HEK293 (cell line): Measurements from ENCODE around the gene RNF175.

ENCODE experiments used
- CTCF ChIA-PET: fragments of 350-600 bp; formaldehyde crosslinking; extraction: SDS; loops from one replicate; lab custom pipeline; 2021; ENCODE audit warnings: antibody characterized with exemption; lab: Yijun Ruan, JAX
- POLR2A ChIA-PET: fragments of 300-600 bp; formaldehyde crosslinking; extraction: SDS; loops from one replicate; lab custom pipeline; 2020; ENCODE audit warnings: antibody characterized with exemption, inconsistent platforms; lab: Yijun Ruan, JAX
- H3K27ac ChIP-seq: fragments of 200-500 bp; sonication (Bioruptor generic); 2 replicates; pipeline ENCODE4 v1.5.1; 2014; ENCODE audit warnings: low read depth, low read length, control low read depth, inconsistent platforms; ENCODE audit errors: extremely low read depth
- H3K36me3 ChIP-seq, 2 experiments: fragments of 200-500 bp in 1 of 2; sonication (Bioruptor generic) in 1 of 2; 1 replicate in 1 of 2; 2 replicates in 1 of 2; pipeline ENCODE4 v1.5.1; 2014 to 2017; ENCODE audit warnings: inconsistent platforms in 2 of 2, low read length in 2 of 2; ENCODE audit not compliant: control insufficient read depth in 2 of 2, insufficient read depth in 1 of 2
- H3K4me1 ChIP-seq: fragments of 200-500 bp; sonication (Bioruptor generic); 2 replicates; pipeline ENCODE4 v1.5.1; 2014; ENCODE audit warnings: mild to moderate bottlenecking, low read length, inconsistent platforms; ENCODE audit not compliant: control insufficient read depth, insufficient read depth
- H3K4me3 ChIP-seq: 2 replicates; pipeline ENCODE4 v1.5.1; 2011; ENCODE audit warnings: low read depth, mild to moderate bottlenecking, control low read depth, low read length, moderate library complexity
- H3K9me3 ChIP-seq: fragments of 200-500 bp; sonication (Bioruptor generic); 2 replicates; pipeline ENCODE4 v1.5.1; 2014; ENCODE audit warnings: low read depth, low read length, inconsistent platforms; ENCODE audit not compliant: control insufficient read depth, insufficient read depth
- FEZF1 ChIP-seq: fragments of 450-650 bp; formaldehyde crosslinking; IDR thresholded peaks from 2 replicates; pipeline ENCODE4 v1.5.1; 2016; ENCODE audit warnings: missing biosample characterization, missing genetic modification characterization
- GFI1B ChIP-seq: fragments of 450-650 bp; formaldehyde crosslinking; IDR thresholded peaks from 2 replicates; pipeline ENCODE4 v1.5.1; 2016; ENCODE audit warnings: missing biosample characterization, missing genetic modification characterization
- HOXA7 ChIP-seq: sonication (generic); formaldehyde crosslinking; IDR thresholded peaks from 2 replicates; pipeline ENCODE4 v1.8.1; 2022; ENCODE audit warnings: missing genetic modification reagents, borderline replicate concordance
- HOXD13 ChIP-seq: sonication (generic); formaldehyde crosslinking; IDR thresholded peaks from 2 replicates; pipeline ENCODE4 v1.8.0; 2022; ENCODE audit warnings: missing genetic modification reagents, borderline replicate concordance
- IKZF3 ChIP-seq: fragments of 450-650 bp; IDR thresholded peaks from 2 replicates; pipeline ENCODE4 v1.5.0; 2018; ENCODE audit warnings: missing biosample characterization, mild to moderate bottlenecking, missing genetic modification characterization, moderate library complexity
- PRDM1 ChIP-seq: fragments of 450-650 bp; formaldehyde crosslinking; IDR thresholded peaks from 2 replicates; pipeline ENCODE4; 2016; ENCODE audit warnings: missing biosample characterization, missing genetic modification characterization
- TCF7L2 ChIP-seq: IDR thresholded peaks from 2 replicates; pipeline ENCODE4 v1.6.1; 2011; ENCODE audit warnings: low read depth, mild to moderate bottlenecking, inconsistent platforms, low read length, moderate library complexity, borderline replicate concordance
- ZBTB21 ChIP-seq: fragments of 450-650 bp; formaldehyde crosslinking; IDR thresholded peaks from 2 replicates; pipeline ENCODE4 v1.5.1; 2017; ENCODE audit warnings: missing biosample characterization, missing genetic modification characterization
- ZBTB48 ChIP-seq: fragments of 450-650 bp; formaldehyde crosslinking; IDR thresholded peaks from 2 replicates; pipeline ENCODE4 v1.5.1; 2016; ENCODE audit warnings: missing biosample characterization, missing genetic modification characterization
- ZFHX2 ChIP-seq: fragments of 450-650 bp; formaldehyde crosslinking; conservative IDR thresholded peaks from 2 replicates; pipeline ENCODE4 v1.5.1; 2016; ENCODE audit warnings: missing biosample characterization, missing genetic modification characterization
- ZFP37 ChIP-seq: fragments of 450-650 bp; formaldehyde crosslinking; IDR thresholded peaks from 2 replicates; pipeline ENCODE4 v1.5.1; 2016; ENCODE audit warnings: missing biosample characterization, missing genetic modification characterization
- ZNF16 ChIP-seq: fragments of 450-650 bp; formaldehyde crosslinking; IDR thresholded peaks from 2 replicates; pipeline ENCODE4 v1.5.1; 2016; ENCODE audit warnings: low read depth, missing biosample characterization, missing genetic modification characterization
- ZNF169 ChIP-seq: fragments of 450-650 bp; formaldehyde crosslinking; IDR thresholded peaks from 2 replicates; pipeline ENCODE4 v1.5.1; 2016; ENCODE audit warnings: missing biosample characterization, missing genetic modification characterization
- ZNF174 ChIP-seq: fragments of 450-650 bp; formaldehyde crosslinking; IDR thresholded peaks from 2 replicates; pipeline ENCODE4 v1.5.0; 2017; ENCODE audit warnings: missing biosample characterization, mild to moderate bottlenecking, missing genetic modification characterization
- ZNF239 ChIP-seq: fragments of 450-650 bp; formaldehyde crosslinking; IDR thresholded peaks from 2 replicates; pipeline ENCODE4 v1.5.1; 2016; ENCODE audit warnings: missing biosample characterization, missing genetic modification characterization
- ZNF302 ChIP-seq: fragments of 450-650 bp; formaldehyde crosslinking; IDR thresholded peaks from 2 replicates; pipeline ENCODE4 v1.5.1; 2016; ENCODE audit warnings: missing biosample characterization, missing genetic modification characterization, low read depth
- ZNF324 ChIP-seq: fragments of 450-650 bp; formaldehyde crosslinking; IDR thresholded peaks from 2 replicates; pipeline ENCODE4 v1.5.1; 2016; ENCODE audit warnings: missing biosample characterization, missing genetic modification characterization
- ZNF404 ChIP-seq: fragments of 450-650 bp; formaldehyde crosslinking; IDR thresholded peaks from 2 replicates; pipeline ENCODE4 v1.5.1; 2017; ENCODE audit warnings: missing biosample characterization, missing genetic modification characterization
- ZNF558 ChIP-seq: fragments of 450-650 bp; formaldehyde crosslinking; IDR thresholded peaks from 2 replicates; pipeline ENCODE4 v1.5.1; 2016; ENCODE audit warnings: missing biosample characterization, missing genetic modification characterization
- ZNF571 ChIP-seq: fragments of 450-650 bp; formaldehyde crosslinking; IDR thresholded peaks from 2 replicates; pipeline ENCODE4 v1.5.0; 2017; ENCODE audit warnings: missing biosample characterization, missing genetic modification characterization
- ZNF600 ChIP-seq: fragments of 450-650 bp; formaldehyde crosslinking; IDR thresholded peaks from 2 replicates; pipeline ENCODE4 v1.5.1; 2016; ENCODE audit warnings: missing biosample characterization, missing genetic modification characterization
- ZNF837 ChIP-seq: fragments of 450-650 bp; formaldehyde crosslinking; IDR thresholded peaks from 2 replicates; pipeline ENCODE4 v1.5.1; 2016; ENCODE audit warnings: missing biosample characterization, missing genetic modification characterization
- TF ChIP-seq, protein P1 (sequence below): fragments of 450-650 bp; formaldehyde crosslinking; IDR thresholded peaks from 2 replicates; pipeline ENCODE4 v1.5.1; 2017; ENCODE audit warnings: missing biosample characterization, missing genetic modification characterization
- TF ChIP-seq, protein P2 (sequence below): fragments of 450-650 bp; formaldehyde crosslinking; IDR thresholded peaks from 2 replicates; pipeline ENCODE4 v1.5.1; 2016; ENCODE audit warnings: missing biosample characterization, missing genetic modification characterization
- TF ChIP-seq, protein P3 (sequence below): fragments of 450-650 bp; formaldehyde crosslinking; IDR thresholded peaks from 2 replicates; pipeline ENCODE4 v1.5.1; 2017; ENCODE audit warnings: missing biosample characterization, missing genetic modification characterization

The RNF175 gene

DNA sequence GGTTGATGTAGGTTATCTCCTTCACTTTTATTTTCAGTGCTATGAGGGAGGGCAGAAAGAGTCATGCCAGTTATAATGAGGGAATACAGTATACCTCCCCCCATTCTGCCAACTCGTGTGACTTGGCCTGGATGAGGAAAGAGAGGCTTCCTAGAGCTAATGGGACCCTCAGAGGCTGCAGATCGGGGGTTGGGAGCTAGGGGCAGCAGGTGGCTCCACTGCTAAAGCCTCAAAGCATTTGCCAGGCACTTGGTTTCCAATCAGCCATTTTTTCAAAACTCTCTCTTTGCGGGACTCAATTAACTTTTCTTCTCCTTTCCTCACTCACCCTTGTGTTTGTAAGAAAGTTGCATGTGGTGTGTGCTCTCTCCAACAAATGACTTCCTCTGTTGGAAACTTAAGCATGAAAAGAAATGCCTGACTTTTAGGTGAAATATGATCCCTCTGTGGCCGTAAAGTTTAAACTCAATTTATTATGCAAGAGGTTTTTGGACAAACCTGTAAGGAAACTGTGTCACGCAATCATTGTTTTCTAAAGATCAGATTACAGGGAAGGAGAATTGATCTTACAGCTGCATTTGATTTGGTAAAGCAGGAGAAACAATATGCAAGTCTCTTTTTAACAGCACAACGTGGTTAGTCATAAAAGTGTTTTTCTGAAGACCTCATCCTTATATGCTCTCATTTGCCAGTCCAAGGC, 22.0 kb upstream of the RNF175 start (continued):
- TF ChIP-seq, protein P1, sequence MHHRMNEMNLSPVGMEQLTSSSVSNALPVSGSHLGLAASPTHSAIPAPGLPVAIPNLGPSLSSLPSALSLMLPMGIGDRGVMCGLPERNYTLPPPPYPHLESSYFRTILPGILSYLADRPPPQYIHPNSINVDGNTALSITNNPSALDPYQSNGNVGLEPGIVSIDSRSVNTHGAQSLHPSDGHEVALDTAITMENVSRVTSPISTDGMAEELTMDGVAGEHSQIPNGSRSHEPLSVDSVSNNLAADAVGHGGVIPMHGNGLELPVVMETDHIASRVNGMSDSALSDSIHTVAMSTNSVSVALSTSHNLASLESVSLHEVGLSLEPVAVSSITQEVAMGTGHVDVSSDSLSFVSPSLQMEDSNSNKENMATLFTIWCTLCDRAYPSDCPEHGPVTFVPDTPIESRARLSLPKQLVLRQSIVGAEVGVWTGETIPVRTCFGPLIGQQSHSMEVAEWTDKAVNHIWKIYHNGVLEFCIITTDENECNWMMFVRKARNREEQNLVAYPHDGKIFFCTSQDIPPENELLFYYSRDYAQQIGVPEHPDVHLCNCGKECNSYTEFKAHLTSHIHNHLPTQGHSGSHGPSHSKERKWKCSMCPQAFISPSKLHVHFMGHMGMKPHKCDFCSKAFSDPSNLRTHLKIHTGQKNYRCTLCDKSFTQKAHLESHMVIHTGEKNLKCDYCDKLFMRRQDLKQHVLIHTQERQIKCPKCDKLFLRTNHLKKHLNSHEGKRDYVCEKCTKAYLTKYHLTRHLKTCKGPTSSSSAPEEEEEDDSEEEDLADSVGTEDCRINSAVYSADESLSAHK (tag by site-specific recombination), result peak; percentile 48; the same call in 1 of the 2 replicates
- TF ChIP-seq ZNF324 (tag by site-specific recombination), result 0 out of 2 replicates have a peak, but pooled peaks have one; percentile 20
- no peak for TF ChIP-seq ZNF571
- no peak for TF ChIP-seq ZFHX2 (tag by site-specific recombination)
- TF ChIP-seq ZNF169 (tag by site-specific recombination), result no peak
- TF ChIP-seq, protein P2, sequence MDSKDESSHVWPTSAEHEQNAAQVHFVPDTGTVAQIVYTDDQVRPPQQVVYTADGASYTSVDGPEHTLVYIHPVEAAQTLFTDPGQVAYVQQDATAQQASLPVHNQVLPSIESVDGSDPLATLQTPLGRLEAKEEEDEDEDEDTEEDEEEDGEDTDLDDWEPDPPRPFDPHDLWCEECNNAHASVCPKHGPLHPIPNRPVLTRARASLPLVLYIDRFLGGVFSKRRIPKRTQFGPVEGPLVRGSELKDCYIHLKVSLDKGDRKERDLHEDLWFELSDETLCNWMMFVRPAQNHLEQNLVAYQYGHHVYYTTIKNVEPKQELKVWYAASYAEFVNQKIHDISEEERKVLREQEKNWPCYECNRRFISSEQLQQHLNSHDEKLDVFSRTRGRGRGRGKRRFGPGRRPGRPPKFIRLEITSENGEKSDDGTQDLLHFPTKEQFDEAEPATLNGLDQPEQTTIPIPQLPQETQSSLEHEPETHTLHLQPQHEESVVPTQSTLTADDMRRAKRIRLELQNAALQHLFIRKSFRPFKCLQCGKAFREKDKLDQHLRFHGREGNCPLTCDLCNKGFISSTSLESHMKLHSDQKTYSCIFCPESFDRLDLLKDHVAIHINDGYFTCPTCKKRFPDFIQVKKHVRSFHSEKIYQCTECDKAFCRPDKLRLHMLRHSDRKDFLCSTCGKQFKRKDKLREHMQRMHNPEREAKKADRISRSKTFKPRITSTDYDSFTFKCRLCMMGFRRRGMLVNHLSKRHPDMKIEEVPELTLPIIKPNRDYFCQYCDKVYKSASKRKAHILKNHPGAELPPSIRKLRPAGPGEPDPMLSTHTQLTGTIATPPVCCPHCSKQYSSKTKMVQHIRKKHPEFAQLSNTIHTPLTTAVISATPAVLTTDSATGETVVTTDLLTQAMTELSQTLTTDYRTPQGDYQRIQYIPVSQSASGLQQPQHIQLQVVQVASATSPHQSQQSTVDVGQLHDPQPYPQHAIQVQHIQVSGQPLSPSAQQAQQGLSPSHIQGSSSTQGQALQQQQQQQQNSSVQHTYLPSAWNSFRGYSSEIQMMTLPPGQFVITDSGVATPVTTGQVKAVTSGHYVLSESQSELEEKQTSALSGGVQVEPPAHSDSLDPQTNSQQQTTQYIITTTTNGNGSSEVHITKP, result peak; percentile 42
- peak; percentile 81; the same call in 1 of the 2 replicates for TF ChIP-seq ZNF558 (tag by site-specific recombination)
- TF ChIP-seq IKZF3 (tag by site-specific recombination), result peak; percentile 80
- TF ChIP-seq, all 188 proteins: peak for 46

DNA sequence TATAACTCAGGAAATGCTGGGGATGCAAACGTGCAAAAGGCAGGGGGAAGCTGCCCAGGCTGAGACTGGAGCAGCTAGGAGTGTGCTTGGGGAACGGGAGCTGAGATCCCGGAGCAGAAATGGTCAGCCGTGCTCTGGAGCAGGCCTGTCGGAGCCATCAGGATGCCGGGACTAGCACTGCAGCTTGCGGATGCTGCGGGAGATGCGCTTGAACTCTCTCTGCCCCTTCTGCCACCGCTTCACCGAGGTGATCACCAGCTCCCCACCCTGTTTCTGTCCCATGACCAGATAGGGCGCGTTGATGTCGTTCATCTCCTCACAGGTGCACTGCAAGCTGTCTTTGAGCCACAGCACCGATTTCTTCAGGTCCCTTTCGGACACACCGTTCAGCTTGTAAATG, 21.5 kb upstream of the RNF175 start:
- H3K9me3 ChIP-seq, result no peaks in the 10 kb centered on the region
- H3K4me1 ChIP-seq, result peaks cover 8% of the 10 kb centered on the region; the same call in 1 of the 2 replicates
- H3K36me3 ChIP-seq, result no peaks in the 10 kb centered on the region
- POLR2A ChIA-PET, result no interaction called here
- TF ChIP-seq, protein P3, sequence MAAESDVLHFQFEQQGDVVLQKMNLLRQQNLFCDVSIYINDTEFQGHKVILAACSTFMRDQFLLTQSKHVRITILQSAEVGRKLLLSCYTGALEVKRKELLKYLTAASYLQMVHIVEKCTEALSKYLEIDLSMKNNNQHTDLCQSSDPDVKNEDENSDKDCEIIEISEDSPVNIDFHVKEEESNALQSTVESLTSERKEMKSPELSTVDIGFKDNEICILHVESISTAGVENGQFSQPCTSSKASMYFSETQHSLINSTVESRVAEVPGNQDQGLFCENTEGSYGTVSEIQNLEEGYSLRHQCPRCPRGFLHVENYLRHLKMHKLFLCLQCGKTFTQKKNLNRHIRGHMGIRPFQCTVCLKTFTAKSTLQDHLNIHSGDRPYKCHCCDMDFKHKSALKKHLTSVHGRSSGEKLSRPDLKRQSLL (tag by site-specific recombination), result peak; percentile 89
- TF ChIP-seq FEZF1 (tag by site-specific recombination), result no peak
- TF ChIP-seq, all 188 proteins: peak for 1
- Histone ChIP-seq H3K4me3 (no peak overlapping the region), H3K27ac (peak overlapping the region; percentile 64; the same call in 1 of the 2 replicates)
- CTCF ChIA-PET, result interaction anchor here (0.6 kb wide), 1 partner anchor 942 kb away, joined by 4 read pairs; no protein-coding TSS in a partner anchor

DNA sequence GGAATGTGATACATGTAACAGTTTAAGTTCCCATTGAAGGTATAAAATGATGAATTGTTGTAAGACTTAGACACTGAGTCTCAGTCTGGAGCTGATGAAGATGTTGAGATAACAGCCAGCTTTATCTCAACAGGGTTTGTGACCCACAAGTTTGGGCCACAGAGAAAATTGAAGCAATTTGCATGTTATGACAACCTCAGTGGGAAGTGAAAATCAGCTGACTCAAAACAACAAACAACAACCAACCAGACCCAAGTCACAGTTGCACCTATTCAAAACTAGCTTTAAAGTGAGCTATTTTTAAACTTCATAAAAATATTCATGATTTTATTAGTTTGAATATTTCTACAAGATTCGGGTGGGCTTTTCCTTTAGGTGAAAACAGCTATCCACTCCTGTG, 21.1 kb upstream of the RNF175 start:
- POLR2A ChIA-PET, result no interaction called here

More for the DNA sequence above, 21.1 kb upstream of the RNF175 start:
- Histone ChIP-seq H3K4me3 (no peak overlapping the region), H3K27ac (no peak overlapping the region; the same call in 1 of the 2 replicates), H3K36me3 (no peaks in the 10 kb centered on the region), H3K9me3 (no peaks in the 10 kb centered on the region), H3K4me1 (peaks cover 7% of the 10 kb centered on the region; the same call in 1 of the 2 replicates)
- CTCF ChIA-PET, result interaction anchor here (0.6 kb wide), 1 partner anchor 942 kb away, joined by 4 read pairs; no protein-coding TSS in a partner anchor
- no peak for TF ChIP-seq ZNF837 (tag by site-specific recombination)
- TF ChIP-seq GFI1B (tag by site-specific recombination), result no peak
- TF ChIP-seq TCF7L2, result no peak
- TF ChIP-seq HOXD13 (CRISPR knock-in tag), result no peak
- TF ChIP-seq ZNF16 (tag by site-specific recombination), result no peak
- no peak for TF ChIP-seq ZNF404 (tag by site-specific recombination)
- no peak for TF ChIP-seq ZNF239 (tag by site-specific recombination)
- no peak for TF ChIP-seq ZFP37 (tag by site-specific recombination)
- TF ChIP-seq ZBTB21 (tag by site-specific recombination), result no peak
- no peak for TF ChIP-seq PRDM1 (tag by site-specific recombination)
- no peak for TF ChIP-seq ZNF174 (tag by site-specific recombination)
- no peak for TF ChIP-seq ZNF302 (tag by site-specific recombination)
- no peak for TF ChIP-seq HOXA7 (CRISPR knock-in tag)
- no peak for TF ChIP-seq ZNF600
- TF ChIP-seq ZBTB48, result no peak
